Upper lobe of left lung (tissue), 4 donors: ENCODE data around the gene JCAD.

ENCODE experiments used
- EP300 ChIP-seq, 4 donors: sonication (generic); formaldehyde crosslinking; IDR thresholded peaks; one replicate each; pipeline ENCODE4 v1.5.1; 2017; ENCODE audit warnings: antibody characterized with exemption in 4 of 4, control low read depth in 2 of 4
- POLR2A ChIP-seq, 4 donors: fragments of 450-650 bp; IDR thresholded peaks; one replicate each; pipeline ENCODE4 v1.5.1; 2016 to 2017; ENCODE audit warnings: antibody characterized with exemption in 4 of 4, mild to moderate bottlenecking in 2 of 4
- POLR2AphosphoS5 ChIP-seq, 2 donors: sonication (generic); formaldehyde crosslinking; IDR thresholded peaks; one replicate each; pipeline ENCODE4 v1.5.1; 2017; ENCODE audit warnings: antibody characterized with exemption in 2 of 2
- TF ChIP-seq, protein P1 (sequence below), 6 experiments: fragments of 450-650 bp in 4 of 6; fragments of 200-600 bp in 2 of 6; sonication (generic) in 2 of 6; IDR thresholded peaks; one replicate each; pipeline ENCODE4 v1.5.1; 2016 to 2019; ENCODE audit warnings: antibody characterized with exemption in 6 of 6

DNA sequence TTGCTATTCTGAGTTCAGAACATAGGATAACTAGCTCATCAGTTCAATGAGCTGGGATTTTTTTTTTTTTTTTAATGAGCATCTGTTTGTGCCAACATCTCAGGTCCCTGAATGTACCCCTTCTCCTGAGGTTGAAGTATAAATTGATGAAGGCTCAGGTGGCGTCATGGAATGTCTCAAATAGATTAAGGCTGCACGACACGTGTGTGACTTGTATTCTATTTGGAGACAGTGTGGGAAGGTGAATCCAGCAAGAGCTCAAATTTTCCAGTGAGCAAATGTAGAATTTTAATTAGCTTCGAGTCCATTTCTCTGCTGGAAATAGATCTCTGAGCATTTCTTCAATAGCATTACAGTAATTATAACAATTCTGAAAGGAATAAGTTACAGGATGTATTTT, 37.2 kb upstream of the JCAD start:
- TF ChIP-seq, protein P1, sequence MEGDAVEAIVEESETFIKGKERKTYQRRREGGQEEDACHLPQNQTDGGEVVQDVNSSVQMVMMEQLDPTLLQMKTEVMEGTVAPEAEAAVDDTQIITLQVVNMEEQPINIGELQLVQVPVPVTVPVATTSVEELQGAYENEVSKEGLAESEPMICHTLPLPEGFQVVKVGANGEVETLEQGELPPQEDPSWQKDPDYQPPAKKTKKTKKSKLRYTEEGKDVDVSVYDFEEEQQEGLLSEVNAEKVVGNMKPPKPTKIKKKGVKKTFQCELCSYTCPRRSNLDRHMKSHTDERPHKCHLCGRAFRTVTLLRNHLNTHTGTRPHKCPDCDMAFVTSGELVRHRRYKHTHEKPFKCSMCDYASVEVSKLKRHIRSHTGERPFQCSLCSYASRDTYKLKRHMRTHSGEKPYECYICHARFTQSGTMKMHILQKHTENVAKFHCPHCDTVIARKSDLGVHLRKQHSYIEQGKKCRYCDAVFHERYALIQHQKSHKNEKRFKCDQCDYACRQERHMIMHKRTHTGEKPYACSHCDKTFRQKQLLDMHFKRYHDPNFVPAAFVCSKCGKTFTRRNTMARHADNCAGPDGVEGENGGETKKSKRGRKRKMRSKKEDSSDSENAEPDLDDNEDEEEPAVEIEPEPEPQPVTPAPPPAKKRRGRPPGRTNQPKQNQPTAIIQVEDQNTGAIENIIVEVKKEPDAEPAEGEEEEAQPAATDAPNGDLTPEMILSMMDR (IDR thresholded peaks at IDR 0.05) = no peak
- no peak for TF ChIP-seq POLR2A (IDR thresholded peaks at IDR 0.05)
- no peak for TF ChIP-seq EP300 (IDR thresholded peaks at IDR 0.05)
- TF ChIP-seq POLR2AphosphoS5 (IDR thresholded peaks at IDR 0.05) = no peak
